HG03469 (cell line): ENCODE data around the gene TPBGL.
A peak's percentile ranks its signal among the peaks of the same experiment; 100 is the strongest.

ENCODE experiments used
- ATAC-seq: cut with Tn5 transposase; IDR thresholded peaks from one replicate; pipeline ENCODE4 v1.9.1; 2021; ENCODE audit warnings: mild to moderate bottlenecking, moderate library complexity, moderate number of reproducible peaks; ENCODE audit not compliant: unreplicated experiment

The TPBGL gene

GRCh38 chr11:75208446-75208845, 32.1 kb upstream of the TPBGL start:
- no peak for ATAC-seq

- no peak for ATAC-seq
Measured at GRCh38 chr11:75212411-75212810, 28.2 kb upstream of the TPBGL start.

- no peak for ATAC-seq
Measured at GRCh38 chr11:75214411-75214821, 26.2 kb upstream of the TPBGL start.

- ATAC-seq: no peak
Measured at GRCh38 chr11:75214843-75215242, 25.7 kb upstream of the TPBGL start.

GRCh38 chr11:75219869-75220268, 20.7 kb upstream of the TPBGL start:
- no peak for ATAC-seq

- no peak for ATAC-seq
Measured at GRCh38 chr11:75223954-75224643, 16.5 kb upstream of the TPBGL start.

GRCh38 chr11:75225794-75226193, 14.8 kb upstream of the TPBGL start:
- ATAC-seq: no peak

- ATAC-seq: no peak
Measured at GRCh38 chr11:75229466-75229865, 11.1 kb upstream of the TPBGL start.

GRCh38 chr11:75230621-75231020, 10.0 kb upstream of the TPBGL start:
- ATAC-seq: no peak

GRCh38 chr11:75233754-75234172, 6.8 kb upstream of the TPBGL start:
- ATAC-seq: no peak

- ATAC-seq: no peak
Measured at GRCh38 chr11:75236062-75236461, 4.5 kb upstream of the TPBGL start.

GRCh38 chr11:75237050-75237449, 3.5 kb upstream of the TPBGL start:
- ATAC-seq: no peak

- no peak for ATAC-seq
Measured at GRCh38 chr11:75238595-75239440, 1.8 kb upstream of the TPBGL start.

GRCh38 chr11:75239531-75240290, 863 bp upstream of the TPBGL start:
- ATAC-seq: no peak

- peak; percentile 69 for ATAC-seq
Measured at GRCh38 chr11:75241036-75241905, 697 bp downstream of the TPBGL start.

GRCh38 chr11:75241906-75242644, 1.5 kb downstream of the TPBGL start:
- no peak for ATAC-seq

GRCh38 chr11:75242722-75243600, 2.4 kb downstream of the TPBGL start:
- no peak for ATAC-seq

GRCh38 chr11:75244052-75244814, 3.7 kb downstream of the TPBGL start:
- ATAC-seq: no peak
